ENCODE measurements around the gene GRSF1. TPM values are rescaled to one million over a fixed set of nuclear protein-coding genes. Genes with fewer than 3 reads are reported as not detected.

GRSF1 gene
- total RNA-seq, 6 experiments from 2014 or later, result 99.1 to 110 (median 109) TPM

GRCh38 chr4:70833675-70834074 is 6.0 kb downstream of the GRSF1 start:
- no peaks in the 10 kb centered on the region for H3K27me3 Mint-ChIP-seq (ENCODE audit: insufficient read depth)
- no peaks in the 10 kb centered on the region for H3K9me3 Mint-ChIP-seq
- H3K27ac Mint-ChIP-seq, result no peak overlapping the region; the same call in 1 of the 2 replicates
- H3K36me3 Mint-ChIP-seq (ENCODE audit: low read depth), result peaks cover 42% of the 10 kb centered on the region
- TF ChIP-seq, protein P1, sequence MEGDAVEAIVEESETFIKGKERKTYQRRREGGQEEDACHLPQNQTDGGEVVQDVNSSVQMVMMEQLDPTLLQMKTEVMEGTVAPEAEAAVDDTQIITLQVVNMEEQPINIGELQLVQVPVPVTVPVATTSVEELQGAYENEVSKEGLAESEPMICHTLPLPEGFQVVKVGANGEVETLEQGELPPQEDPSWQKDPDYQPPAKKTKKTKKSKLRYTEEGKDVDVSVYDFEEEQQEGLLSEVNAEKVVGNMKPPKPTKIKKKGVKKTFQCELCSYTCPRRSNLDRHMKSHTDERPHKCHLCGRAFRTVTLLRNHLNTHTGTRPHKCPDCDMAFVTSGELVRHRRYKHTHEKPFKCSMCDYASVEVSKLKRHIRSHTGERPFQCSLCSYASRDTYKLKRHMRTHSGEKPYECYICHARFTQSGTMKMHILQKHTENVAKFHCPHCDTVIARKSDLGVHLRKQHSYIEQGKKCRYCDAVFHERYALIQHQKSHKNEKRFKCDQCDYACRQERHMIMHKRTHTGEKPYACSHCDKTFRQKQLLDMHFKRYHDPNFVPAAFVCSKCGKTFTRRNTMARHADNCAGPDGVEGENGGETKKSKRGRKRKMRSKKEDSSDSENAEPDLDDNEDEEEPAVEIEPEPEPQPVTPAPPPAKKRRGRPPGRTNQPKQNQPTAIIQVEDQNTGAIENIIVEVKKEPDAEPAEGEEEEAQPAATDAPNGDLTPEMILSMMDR (IDR thresholded peaks at IDR 0.05), result no peak
- peaks cover 28% of the 10 kb centered on the region for H3K4me1 Mint-ChIP-seq (ENCODE audit: low read depth)
- DNase-seq, result no peak
- H3K4me3 Mint-ChIP-seq, result no peak overlapping the region

GRCh38 chr4:70831293-70831692 is 8.4 kb downstream of the GRSF1 start:
- H3K4me3 Mint-ChIP-seq, result no peak overlapping the region
- peaks cover 34% of the 10 kb centered on the region for H3K36me3 Mint-ChIP-seq (ENCODE audit: low read depth)
- H3K27ac Mint-ChIP-seq, result peak overlapping the region; percentile 22; the same call in 1 of the 2 replicates

DNA sequence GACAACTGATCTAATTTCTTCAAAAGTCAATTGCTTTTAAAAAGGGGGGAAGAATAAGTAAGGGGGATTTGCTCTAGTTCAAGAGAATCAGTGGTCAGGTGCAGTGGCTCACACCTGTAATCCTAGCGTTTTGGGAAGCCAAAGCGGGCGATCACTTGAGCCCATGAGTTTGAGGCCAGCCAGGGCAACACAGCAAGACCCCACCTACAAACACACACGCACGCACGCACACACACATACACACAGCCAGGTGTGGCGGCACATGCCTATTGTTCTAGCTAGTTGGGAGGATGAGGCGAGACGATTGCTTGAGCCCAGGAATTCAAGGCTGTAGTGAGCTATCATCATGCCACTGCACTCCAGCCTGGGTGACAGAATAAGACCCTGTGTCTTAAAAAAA is 9.6 kb downstream of the GRSF1 start:
- no peak overlapping the region for H3K27ac Mint-ChIP-seq

More at GRCh38 chr4:70831293-70831692, 8.4 kb downstream of the GRSF1 start:
- Mint-ChIP-seq H3K4me1 (ENCODE audit: low read depth) (peaks cover 19% of the 10 kb centered on the region), H3K27me3 (ENCODE audit: insufficient read depth) (no peaks in the 10 kb centered on the region), H3K9me3 (no peaks in the 10 kb centered on the region)
- no peak for DNase-seq
- TF ChIP-seq, protein P1 (IDR thresholded peaks at IDR 0.05), result no peak

GRCh38 chr4:70829492-70829891 is 10.2 kb downstream of the GRSF1 start:
- DNase-seq, result no peak
- no peak overlapping the region for H3K27ac Mint-ChIP-seq
- H3K9me3 Mint-ChIP-seq, result no peaks in the 10 kb centered on the region
- no peaks in the 10 kb centered on the region for H3K27me3 Mint-ChIP-seq (ENCODE audit: insufficient read depth)
- H3K4me1 Mint-ChIP-seq (ENCODE audit: low read depth), result peaks cover 14% of the 10 kb centered on the region
- no peak overlapping the region for H3K4me3 Mint-ChIP-seq
- peaks cover 47% of the 10 kb centered on the region for H3K36me3 Mint-ChIP-seq (ENCODE audit: low read depth)
- TF ChIP-seq, protein P1 (IDR thresholded peaks at IDR 0.05), result no peak

More for the DNA sequence above, 9.6 kb downstream of the GRSF1 start:
- H3K4me3 Mint-ChIP-seq, result no peak overlapping the region
- H3K36me3 Mint-ChIP-seq (ENCODE audit: low read depth), result peaks cover 47% of the 10 kb centered on the region
- no peak for DNase-seq
- TF ChIP-seq, protein P1 (IDR thresholded peaks at IDR 0.05), result no peak
- peaks cover 14% of the 10 kb centered on the region for H3K4me1 Mint-ChIP-seq (ENCODE audit: low read depth)
- no peaks in the 10 kb centered on the region for H3K27me3 Mint-ChIP-seq (ENCODE audit: insufficient read depth)
- H3K9me3 Mint-ChIP-seq, result no peaks in the 10 kb centered on the region

DNA sequence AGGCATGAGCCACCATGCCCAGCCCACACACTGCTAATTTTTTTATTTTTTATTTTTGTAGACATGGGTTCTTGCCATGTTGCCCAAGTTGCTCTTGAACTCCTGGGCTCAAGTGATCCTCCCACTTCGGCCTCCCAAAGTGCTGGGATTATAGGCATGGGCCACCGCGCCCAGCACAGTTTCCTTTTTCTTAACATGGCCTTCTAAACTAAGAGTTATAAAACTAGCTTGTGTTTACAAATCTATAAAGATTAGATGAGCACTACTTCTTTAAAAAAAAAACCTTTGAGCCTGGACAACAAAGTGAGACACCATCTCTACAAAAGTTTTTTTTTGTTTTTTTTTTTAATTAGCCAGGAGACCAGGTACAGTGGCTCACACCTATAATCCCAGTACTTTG is 10.7 kb downstream of the GRSF1 start:
- Mint-ChIP-seq H3K4me1 (ENCODE audit: low read depth) (peaks cover 12% of the 10 kb centered on the region), H3K27ac (no peak overlapping the region), H3K4me3 (no peak overlapping the region), H3K9me3 (no peaks in the 10 kb centered on the region), H3K27me3 (ENCODE audit: insufficient read depth) (no peaks in the 10 kb centered on the region), H3K36me3 (ENCODE audit: low read depth) (peaks cover 47% of the 10 kb centered on the region)
- DNase-seq, result no peak
- TF ChIP-seq, protein P1 (IDR thresholded peaks at IDR 0.05), result no peak

DNA sequence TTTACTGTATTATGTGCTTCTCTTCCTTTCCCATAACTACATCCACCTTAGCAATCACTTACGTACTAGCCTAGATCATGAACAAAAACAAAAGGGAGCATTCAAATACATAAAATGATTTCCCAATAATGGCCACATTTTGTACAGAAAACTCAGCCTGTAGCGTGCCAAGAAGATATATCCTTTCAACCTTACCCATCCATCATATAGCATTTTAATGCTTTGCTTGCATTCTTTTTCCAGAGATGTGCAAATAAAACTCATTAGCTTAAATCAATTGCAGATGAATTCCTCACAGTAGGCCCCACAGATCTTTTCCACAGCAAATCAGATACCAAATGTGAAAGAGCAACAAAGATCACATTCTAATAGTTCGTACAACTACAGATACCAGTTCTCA is 20.8 kb downstream of the GRSF1 start:
- H3K27me3 Mint-ChIP-seq (ENCODE audit: insufficient read depth), result peaks cover 2% of the 10 kb centered on the region; the same call in 1 of the 2 replicates
- H3K4me1 Mint-ChIP-seq (ENCODE audit: low read depth), result peaks cover 12% of the 10 kb centered on the region; the same call in 1 of the 2 replicates
- no peaks in the 10 kb centered on the region for H3K9me3 Mint-ChIP-seq
- no peak overlapping the region for H3K27ac Mint-ChIP-seq
- H3K36me3 Mint-ChIP-seq (ENCODE audit: low read depth), result peaks cover 21% of the 10 kb centered on the region
- no peak overlapping the region for H3K4me3 Mint-ChIP-seq
- no peak for DNase-seq
- TF ChIP-seq, protein P1 (IDR thresholded peaks at IDR 0.05), result no peak
